ENCODE measurements around the gene GDPGP1. TPM values are rescaled to one million over a fixed set of nuclear protein-coding genes. Genes with fewer than 3 reads are reported as not detected.

GDPGP1 gene
- total RNA-seq, 4 donors from 2014 or later = 8.3 to 24.0 (median 19.6) TPM

- peaks cover 0 to 55% (median 0%) of the 10 kb centered on the region in 3 donors for H3K36me3 ChIP-seq
- H3K27ac ChIP-seq = peak overlapping the region; percentile 93 to 99 (median 94)
- H3K27me3 ChIP-seq = no peaks in the 10 kb centered on the region
- peak overlapping the region in 3 of 4 donors; percentile 24 to 67 (median 25) for H3K4me3 ChIP-seq
- no peaks in the 10 kb centered on the region for H3K9me3 ChIP-seq
- TF ChIP-seq, protein P1, sequence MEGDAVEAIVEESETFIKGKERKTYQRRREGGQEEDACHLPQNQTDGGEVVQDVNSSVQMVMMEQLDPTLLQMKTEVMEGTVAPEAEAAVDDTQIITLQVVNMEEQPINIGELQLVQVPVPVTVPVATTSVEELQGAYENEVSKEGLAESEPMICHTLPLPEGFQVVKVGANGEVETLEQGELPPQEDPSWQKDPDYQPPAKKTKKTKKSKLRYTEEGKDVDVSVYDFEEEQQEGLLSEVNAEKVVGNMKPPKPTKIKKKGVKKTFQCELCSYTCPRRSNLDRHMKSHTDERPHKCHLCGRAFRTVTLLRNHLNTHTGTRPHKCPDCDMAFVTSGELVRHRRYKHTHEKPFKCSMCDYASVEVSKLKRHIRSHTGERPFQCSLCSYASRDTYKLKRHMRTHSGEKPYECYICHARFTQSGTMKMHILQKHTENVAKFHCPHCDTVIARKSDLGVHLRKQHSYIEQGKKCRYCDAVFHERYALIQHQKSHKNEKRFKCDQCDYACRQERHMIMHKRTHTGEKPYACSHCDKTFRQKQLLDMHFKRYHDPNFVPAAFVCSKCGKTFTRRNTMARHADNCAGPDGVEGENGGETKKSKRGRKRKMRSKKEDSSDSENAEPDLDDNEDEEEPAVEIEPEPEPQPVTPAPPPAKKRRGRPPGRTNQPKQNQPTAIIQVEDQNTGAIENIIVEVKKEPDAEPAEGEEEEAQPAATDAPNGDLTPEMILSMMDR (IDR thresholded peaks at IDR 0.05) = no peak
- no peak for TF ChIP-seq POLR2A (IDR thresholded peaks at IDR 0.05)
- DNase-seq = no peak
- peaks cover 5 to 54% (median 20%) of the 10 kb centered on the region in 4 donors for H3K4me1 ChIP-seq
These were observed 3.4 kb upstream of the GDPGP1 start for GRCh38 chr15:90230610-90231009.

DNA sequence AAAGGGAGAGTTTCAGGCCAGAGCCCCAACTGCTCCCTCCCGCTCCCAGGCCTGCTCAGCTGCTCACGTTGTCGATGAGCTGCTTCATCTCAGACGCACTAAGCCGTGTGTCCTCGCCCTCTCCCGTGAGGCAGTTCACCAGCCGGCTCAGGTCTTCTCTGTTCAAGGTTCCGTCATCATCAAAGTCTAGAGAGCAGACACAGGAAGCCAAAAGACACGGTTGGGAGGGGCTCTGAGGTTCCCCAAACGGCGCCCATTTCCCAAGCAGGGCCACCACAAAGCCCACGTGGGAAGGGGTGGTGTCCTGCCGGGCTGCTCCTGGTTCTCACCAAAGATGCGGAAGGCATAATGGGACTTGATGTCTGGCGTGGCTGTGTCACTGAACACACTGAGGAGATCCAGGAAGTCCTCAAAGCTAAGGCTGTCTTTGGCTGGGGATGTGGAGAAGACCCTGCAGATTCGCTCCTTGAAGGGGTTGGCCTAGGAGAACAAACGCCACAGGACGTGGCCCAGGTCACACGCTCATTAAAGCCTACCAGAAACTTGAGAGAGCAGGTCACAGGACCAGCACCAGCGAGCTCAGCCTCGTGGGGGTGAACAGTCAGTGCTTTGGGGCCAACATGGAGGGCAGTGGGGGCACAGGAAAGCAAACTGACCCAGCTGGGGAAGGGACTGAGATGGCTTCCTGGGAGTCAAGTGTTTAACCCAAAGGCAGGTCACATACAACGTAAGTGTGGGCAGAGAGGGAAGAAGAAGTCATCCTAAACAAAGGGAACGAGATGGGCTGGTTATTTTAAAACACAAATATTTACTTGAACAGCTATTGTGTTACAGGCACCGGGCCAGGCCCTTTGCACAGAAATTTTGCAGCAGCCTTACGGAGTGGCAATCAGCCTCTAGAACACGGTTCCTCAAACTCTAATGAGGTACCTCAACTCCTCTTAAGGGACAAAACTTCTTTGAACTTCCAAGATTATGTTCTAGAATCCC is 2.7 kb upstream of the GDPGP1 start:
- peaks cover 5 to 54% (median 20%) of the 10 kb centered on the region in 4 donors for H3K4me1 ChIP-seq
- peak overlapping the region in 3 of 4 donors; percentile 67 to 91 (median 76) for H3K4me3 ChIP-seq
- H3K27ac ChIP-seq = peak overlapping the region; percentile 93 to 99 (median 94)
- peak; percentile 61 to 86 (median 79) for DNase-seq
- peaks cover 0 to 50% (median 0%) of the 10 kb centered on the region in 3 donors for H3K36me3 ChIP-seq
- no peaks in the 10 kb centered on the region for H3K9me3 ChIP-seq
- no peaks in the 10 kb centered on the region for H3K27me3 ChIP-seq
- peak in 1 of 2 donors; percentile 17 for TF ChIP-seq POLR2A (IDR thresholded peaks at IDR 0.05)
- TF ChIP-seq, protein P1 (IDR thresholded peaks at IDR 0.05) = no peak

DNA sequence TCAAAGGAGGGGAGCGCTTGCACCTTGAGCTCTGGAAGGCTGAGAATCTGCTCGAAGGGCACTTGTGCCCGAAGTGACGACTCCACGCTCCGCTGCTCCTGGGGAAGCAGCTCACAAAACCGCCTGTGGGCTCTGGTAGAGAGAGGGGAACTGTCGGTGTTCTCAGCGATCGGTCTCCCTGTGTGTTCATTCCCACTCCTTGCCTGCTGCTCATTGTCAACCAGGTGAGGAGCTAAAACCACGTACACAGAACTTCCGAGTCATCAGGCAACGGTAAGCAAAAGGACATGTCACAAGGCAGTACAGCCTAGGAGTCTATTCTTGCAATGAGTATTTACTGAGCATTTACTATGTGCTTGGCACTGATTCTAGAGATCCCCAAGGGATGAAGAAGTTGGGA is 1.8 kb upstream of the GDPGP1 start:
- Histone ChIP-seq H3K9me3 (no peaks in the 10 kb centered on the region), H3K4me1 (peaks cover 5 to 54% (median 20%) of the 10 kb centered on the region in 4 donors), H3K27me3 (no peaks in the 10 kb centered on the region), H3K27ac (peak overlapping the region; percentile 93 to 99 (median 94)), H3K36me3 (peaks cover 0 to 50% (median 0%) of the 10 kb centered on the region in 3 donors), H3K4me3 (peak overlapping the region; percentile 66 to 91 (median 72))
- DNase-seq = peak in 2 of 3 donors; percentile 63 to 65
- TF ChIP-seq, protein P1 (IDR thresholded peaks at IDR 0.05) = no peak
- TF ChIP-seq POLR2A (IDR thresholded peaks at IDR 0.05) = no peak

DNA sequence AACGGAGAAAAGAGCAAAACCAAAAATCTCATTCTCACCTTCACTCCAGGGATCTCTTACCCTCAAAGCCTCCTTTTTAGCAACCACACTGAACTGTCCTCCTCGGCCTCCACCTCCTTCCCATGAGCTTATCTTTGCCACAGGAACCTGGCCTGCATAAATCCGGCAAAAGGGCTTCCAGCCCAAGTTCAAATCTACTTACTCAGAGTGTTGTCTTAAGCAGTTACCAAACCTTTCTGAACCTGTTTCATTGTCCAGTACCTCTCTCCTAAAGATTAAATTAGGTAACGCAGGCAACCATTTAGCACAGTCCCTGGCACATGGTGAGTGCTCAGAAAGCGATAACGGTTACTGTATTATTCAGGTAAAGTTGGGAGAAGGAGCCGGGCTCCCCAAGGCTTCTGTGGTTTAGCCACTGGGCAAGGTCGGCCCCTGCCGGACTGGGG is 1.0 kb upstream of the GDPGP1 start:
- Histone ChIP-seq H3K27ac (peak overlapping the region; percentile 93 to 99 (median 94)), H3K4me1 (peaks cover 5 to 54% (median 20%) of the 10 kb centered on the region in 4 donors), H3K4me3 (peak overlapping the region; percentile 66 to 91 (median 72)), H3K9me3 (no peaks in the 10 kb centered on the region), H3K36me3 (peaks cover 0 to 50% (median 0%) of the 10 kb centered on the region in 3 donors), H3K27me3 (no peaks in the 10 kb centered on the region)
- TF ChIP-seq, protein P1 (IDR thresholded peaks at IDR 0.05) = peak in 3 of 6 experiments; percentile 15 to 81 (median 79)
- peak; percentile 28 to 52 for TF ChIP-seq POLR2A (IDR thresholded peaks at IDR 0.05)
- DNase-seq = no peak

DNA sequence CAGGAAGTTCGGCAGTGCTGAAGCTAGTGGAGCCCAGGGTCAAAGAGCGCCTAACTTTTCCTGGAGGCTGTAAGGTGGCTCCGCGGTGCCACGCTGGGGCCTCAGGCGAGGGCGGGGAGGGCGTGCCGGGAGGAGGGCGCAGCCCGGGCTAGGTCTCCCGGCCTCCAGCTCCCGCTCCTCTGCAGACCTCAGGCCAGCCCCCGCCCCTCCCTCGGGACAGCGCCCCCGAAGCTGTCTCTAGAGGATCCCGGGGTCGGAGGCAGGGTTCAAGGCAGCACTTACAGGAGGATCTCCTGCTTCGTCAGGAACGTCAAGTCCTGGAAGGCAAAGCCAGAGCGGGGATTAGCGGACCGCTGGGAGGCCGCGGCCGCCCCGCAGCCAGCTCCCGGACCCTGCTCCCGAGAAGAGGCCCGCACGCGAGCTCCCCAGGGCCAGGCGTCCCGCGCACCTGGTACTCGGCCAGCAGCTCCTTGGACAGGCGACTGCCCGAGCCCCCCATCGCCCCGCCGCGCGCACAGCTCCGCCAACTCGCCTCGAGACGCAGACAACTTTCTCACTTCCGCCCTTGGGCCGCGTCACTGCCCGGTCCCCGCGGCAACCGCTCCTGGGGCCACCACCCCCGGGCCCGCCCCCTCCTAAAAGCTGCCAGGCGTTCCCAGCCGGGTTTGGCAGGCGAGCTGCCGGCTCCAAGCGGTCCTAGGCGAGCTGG is 468 bp upstream of the GDPGP1 start, which contains the start of gene CIB1:
CIB1 (minus strand) TSS at position 555 of the 709 bp plus-strand sequence; CDS start at position 499, 56 bp downstream.
- DNase-seq = peak; percentile 95 to 99 (median 98)
- peaks cover 5 to 50% (median 20%) of the 10 kb centered on the region in 4 donors for H3K4me1 ChIP-seq
- H3K4me3 ChIP-seq = peak within 1 kb of the TSS; percentile 66 to 91 (median 72)
- TF ChIP-seq, protein P1 (IDR thresholded peaks at IDR 0.05) = peak in 1 of 6 experiments; percentile 84
- TF ChIP-seq POLR2A (IDR thresholded peaks at IDR 0.05) = peak; percentile 44 to 45
- H3K27me3 ChIP-seq = no peaks in the 10 kb centered on the region
- H3K36me3 ChIP-seq = peaks cover 0 to 50% (median 0%) of the 10 kb centered on the region in 3 donors
- peak within 1 kb of the TSS; percentile 93 to 99 (median 94) for H3K27ac ChIP-seq
- H3K9me3 ChIP-seq = no peaks in the 10 kb centered on the region
